GM21526 (cell line): ENCODE measurements around the gene BBC3.

Source experiments
- ATAC-seq: cut with Tn5 transposase; IDR thresholded peaks from one replicate; pipeline ENCODE4 v1.9.1; 2021; ENCODE audit warnings: moderate library complexity; ENCODE audit not compliant: unreplicated experiment, low FRiP score

Gene BBC3

DNA sequence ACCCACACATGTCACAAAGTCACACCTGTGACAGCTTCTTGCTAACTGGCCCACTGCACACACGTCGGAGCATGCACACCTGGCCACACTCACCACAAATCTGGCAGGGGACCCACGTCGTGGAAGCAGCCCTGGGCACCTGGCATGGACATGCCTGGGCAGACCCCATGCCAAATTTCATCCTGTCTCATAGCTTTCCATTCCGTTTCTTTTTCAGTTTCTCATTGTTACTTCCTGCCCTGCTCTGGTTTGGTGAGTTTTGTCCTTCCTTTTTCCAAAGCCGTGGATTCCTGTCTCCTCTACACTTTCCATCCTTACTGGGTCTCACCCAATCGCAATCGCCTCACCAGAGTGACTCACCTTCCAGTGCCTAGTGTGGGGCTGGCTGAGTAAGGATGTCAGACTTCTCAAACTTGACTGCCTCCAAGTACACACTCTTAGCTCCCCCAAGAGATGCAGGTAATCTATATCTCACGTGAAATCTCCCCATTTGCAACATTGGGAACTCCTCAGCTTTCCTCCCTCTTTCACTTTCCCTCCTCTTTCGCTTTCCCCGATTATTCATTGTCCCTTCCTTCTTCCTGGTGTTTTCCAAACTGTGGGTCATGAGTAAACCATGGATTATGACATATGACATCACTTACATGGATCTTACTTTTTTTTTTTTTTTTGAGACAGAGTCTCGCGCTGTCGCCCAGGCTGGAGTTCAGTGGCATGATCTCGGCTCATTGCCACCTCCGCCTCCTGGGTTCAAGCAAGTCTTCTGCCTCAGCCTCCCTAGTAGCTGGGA lies 1.6 kb upstream of the BBC3 start:
- no peak for ATAC-seq

DNA sequence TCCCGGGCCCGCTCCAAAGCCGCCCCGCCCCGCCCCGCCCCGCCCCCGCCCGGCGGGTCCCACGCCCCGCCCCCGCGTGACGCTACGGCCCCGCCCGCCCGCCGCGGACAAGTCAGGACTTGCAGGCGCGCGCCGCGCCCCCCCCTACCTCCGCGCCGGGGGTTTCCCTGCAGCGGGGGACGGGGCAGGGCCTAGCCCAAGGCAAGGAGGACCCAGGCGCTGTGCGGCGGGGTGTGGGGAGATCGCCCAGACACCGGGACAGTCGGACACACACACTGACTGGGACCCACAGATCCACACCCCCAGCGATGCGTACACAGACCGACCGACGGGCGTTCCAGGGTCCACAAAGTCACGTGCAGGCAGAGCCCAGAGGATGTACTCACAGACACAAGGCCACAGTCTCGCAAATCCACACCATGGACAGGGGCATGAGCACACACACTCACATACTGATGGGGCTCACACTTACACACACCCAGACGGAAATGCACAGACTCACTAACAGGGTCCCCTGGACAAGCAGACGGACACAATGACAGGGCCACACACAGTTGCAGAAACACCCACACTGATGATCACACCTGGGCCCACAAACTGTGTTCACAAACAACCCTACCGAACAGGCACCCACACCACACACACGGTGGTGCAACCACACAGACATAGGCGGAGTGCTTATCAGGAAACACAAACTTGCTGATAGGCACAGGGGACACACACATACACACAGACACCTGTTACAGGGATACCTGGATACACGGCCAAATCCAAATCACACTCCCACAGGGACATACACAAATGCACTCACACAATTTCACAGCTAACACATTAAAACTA lies 436 bp upstream of the BBC3 start:
- ATAC-seq, result no peak

DNA sequence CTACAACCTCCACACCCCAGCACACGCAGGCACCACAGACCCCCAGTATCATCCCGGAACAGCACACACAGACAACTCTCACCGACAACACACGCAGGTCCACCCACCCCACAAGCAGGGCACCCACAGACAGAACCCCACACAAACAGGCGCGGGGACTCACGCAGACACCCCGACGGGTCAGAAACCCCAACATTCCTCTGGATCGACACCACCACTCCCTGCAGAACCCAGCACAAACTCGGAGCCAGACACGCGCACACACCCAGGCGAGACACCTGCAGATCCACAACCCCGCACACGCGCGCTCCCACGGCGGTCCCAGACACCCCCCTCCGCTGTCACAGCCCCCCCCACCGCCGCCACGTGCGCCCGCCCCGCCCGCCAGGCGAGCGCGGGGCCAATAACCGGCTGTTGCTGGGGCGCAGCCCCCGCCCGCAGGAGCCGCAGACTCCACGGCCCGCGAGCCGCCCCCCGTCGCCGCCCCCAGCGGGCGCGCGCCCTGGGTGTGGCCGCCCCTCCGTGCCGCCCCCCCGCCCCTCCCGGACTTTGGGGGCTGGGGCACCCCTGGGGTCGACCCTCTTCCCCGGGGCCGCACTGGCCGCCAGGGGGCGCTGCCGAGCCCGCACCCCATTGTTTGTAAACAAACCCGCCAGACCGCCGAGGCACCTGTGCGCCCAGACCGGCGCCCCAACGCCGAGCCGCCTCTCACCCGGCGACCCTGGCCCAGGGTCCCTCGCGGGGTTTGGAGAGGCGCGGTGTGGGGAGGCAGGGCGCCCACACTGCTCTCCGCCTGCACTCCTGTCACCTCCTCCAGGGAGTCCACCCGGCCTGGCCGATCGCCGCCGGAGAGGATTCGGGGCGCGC lies 712 bp downstream of the BBC3 start:
- no peak for ATAC-seq

DNA sequence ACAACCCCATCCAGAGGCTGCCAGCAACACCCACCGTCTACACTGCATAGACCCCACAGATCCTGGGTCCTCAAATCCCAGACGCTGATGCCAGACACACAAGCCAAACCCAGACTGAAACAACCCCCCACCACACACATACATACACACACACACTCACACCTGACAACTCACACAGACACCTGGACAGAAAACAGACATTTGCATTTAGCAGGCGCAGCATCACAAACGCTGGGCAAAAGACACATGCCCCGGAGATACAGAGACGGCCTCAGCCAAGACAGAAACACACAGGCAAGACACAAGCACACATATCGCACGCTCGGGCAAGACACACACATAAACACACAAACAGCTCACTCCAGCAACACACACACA lies 1.3 kb downstream of the BBC3 start:
- no peak for ATAC-seq

DNA sequence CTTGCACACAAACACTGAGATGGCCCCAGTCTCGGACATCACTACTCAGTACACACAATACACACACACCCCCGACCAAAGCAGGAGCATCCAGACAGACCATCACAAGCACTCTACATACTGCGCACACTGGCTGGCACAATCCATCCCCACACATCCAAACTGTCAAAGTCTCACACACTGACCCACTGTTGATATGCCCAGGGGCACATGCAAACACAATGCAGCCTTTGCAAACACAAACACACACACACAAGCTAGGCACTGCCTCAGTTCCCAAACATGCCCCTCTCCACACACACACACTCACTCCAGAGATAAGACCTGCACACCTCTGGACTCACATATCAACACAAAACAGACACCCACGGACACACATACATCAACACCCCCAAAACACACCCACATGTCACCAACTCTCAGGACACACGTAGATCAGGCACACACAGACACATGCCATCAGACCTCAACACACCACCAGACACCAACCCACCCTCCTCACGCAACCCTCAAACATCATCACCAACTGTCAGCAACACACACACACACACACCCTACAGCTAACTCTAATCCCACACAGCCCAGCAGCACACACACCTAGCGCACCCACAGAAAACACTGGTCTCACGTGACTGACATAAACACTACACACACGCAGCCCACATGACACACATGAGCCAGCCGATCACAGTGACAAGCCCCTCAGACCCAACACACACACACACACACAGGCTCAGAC lies 1.9 kb downstream of the BBC3 start:
- ATAC-seq, result no peak

DNA sequence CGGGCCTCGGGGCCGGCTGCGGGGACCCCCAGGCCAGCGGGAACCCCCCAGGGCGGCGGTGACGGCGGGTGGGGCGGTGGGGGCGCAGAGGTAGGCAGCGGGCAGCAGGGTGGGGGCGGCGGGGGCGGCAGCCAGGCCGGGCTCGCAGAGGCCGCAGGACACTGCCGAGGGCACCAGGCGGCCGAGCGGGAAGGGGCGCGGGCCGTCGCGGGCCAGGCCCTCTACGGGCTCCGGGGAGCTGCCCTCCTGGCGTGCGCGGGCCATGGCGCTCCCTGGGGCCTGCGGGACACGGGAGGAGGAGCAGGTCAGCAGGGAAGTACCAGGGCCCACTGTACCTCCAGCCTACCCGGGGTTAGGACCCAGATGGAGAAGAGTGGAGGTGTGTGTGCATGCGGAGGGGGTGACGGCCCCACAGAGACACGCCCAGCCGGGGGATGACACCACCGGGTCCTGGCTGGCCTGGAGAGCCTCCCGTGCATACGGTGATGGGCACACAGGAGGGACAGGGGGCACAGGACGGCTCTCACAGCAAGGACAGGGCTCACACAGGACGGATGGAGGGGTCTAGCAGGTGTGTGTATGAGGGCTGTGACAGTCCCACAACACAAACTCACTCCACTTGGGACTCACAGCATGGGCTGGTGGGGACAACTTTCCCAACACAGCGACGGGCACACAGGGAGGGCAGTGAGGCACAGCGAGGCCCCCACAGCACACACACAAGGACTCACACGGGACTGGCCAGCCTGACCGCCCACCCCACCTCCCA lies 2.6 kb downstream of the BBC3 start:
- ATAC-seq, result no peak

DNA sequence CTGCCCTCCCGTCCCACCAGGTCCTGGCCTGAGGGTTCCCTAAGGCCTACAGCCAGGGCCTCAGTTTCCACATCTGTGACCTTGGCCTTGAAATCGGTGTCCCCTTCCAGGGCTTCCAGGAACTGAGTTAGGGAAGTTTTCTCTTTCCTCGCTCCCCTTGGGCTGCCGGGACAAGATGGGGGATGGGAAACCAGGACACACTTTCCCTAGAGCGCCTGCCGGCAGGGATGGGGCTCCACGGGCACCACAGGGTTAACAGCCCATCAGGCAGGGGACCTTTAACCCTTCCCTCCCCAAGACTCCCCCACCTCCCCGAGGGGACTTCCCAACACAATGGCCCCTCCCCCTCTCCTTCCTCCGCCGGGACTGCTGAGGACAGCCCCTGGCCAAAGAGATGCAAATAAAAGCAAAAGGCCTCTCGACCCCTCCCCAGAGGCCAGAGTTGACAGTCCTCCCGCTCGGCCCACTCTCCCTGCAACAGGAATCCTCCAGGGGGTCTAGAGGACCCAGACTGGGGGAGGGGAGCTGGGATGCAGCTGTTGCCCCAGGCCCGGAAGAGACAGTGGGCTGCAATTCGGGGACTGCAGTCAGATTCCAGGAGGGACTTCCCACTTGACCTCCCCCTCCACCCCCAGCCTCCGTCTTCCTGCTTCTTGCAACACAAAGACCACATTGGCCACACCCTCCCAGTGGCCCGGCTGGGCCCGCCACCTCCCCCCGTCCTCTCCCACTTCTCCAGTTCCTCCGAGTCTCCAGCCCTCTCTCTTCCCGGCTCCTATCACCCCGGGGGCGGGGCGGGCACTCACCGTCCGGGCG lies 3.4 kb downstream of the BBC3 start:
- no peak for ATAC-seq

DNA sequence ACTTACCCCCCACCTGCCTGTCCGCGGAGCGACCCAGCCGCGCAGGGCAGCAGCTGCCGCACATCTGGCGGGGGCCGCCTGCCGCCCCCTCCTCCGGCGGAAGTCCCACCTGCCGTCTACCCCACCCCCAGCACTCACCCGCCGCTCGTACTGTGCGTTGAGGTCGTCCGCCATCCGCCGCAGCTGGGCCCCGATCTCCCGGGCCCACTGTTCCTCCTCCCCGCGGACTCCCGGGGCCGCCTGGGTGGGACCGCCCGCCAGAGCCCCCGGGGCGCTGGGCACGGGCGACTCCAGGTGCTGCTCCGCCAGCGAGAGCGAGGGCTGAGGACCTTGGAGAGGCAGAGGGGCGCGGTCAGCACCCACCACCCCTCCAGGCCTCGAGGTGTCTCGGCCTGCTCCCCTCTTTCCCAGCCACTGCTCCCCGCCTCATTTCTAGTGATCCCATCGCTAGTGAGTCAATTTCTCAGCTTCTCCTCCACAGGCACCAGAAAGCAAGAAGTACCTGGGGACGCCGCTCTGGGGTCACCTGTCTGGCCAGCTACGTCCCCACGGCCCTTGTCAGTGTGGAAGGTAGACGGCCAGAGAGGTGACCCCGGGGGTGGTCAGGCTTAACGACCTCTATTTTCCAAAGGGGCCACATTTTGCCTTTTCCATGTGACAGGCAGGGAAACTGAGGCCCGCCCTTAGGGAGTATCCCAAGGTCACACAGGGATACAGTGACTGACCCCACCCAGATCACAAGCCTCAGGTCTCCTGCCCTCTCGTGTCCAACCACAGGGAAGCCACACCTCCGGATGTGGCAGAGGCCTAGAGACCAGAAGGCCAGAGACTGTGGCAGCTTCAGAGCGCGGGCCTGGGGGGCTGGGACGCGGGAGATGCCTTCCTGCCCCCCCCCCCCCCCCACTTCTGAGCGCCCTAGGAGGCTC lies 4.3 kb downstream of the BBC3 start:
- ATAC-seq, result peak; percentile 10

DNA sequence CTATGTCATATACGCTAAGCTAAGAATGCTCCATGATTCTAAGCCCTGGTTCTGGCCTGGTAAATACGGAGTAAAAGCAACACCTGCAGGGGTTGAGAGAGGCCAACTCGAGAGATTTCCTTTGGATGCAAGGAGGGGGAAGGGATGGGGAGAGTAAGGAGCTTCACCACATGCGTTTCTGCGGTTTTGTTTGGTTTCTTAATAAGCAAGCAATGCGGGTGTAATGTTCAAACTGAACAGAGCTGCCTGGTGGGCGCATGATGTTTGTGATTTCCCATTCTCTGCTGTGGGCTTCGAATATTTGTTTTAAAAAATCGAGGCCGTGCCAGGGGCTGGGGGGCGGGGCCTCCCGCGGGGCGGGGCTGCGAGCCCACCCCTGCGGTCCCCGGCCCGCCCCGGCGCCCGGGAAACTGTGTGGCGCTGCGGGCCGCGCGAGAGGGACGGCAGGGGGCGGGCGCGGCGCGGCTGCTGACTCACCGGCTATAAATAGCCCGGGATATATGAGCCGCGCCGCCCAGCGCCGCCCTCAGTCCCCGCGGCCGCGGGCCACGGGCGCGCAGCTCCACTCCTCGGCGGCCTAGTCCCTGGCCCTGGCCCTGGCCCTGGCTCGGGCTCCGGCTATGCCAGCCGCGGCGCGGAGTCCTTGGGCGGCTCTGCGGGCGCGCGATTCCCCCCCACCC lies 5.1 kb downstream of the BBC3 start:
- ATAC-seq, result peak; percentile 35

DNA sequence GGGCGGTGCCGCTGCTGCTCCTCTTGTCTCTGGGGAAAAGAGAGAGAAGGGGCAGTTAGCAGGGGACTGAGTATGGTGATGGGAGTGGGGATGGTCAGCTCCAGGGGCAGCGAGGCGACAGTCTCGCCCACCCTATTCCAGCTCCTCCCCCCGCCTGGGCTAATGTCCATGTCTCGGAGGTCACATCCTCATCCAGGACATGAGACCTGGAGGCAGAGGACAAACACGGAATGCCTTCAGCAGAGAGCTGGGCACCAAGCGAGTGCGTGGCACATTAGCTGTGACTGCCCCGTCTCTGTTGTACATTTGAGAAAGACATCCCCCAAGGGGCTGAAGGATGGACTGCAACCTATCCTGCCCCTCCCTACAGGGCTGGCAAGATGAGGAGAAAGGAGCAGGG lies 9.1 kb downstream of the BBC3 start:
- ATAC-seq, result no peak

DNA sequence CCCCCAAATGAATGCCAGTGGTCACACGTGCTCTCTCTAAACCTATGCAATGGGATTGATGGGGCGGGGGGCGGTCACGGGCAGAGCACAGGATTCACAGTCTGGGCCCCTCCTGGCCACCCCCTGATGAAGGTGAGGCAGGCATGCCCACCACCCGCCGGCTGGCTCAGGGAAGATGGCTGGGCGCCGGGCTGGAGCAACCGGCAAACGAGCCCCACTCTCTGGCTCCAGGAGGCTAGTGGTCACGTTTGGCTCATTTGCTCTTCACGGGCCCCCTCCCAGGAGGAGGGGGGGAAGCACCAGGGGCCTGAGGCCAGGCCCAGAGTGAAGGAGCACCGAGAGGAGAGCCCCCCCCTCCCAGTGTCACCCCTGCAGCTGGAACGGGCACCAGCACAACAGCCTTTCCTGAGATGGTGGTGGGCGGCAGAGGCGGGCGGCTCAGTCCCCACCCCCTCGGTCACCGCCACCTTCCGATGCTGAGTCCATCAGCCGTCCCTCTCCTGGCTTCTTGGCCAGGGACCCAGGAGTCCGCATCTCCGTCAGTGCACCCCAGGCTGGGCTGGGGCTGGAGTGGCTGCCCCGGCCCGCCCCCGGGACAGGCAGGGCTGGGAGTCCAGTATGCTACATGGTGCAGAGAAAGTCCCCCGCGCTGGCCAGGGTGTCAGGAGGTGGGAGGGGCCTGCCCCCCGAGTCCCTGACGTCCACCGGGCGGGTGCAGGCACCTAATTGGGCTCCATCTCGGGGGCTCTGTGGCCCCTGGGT lies 9.7 kb downstream of the BBC3 start:
- ATAC-seq, result no peak

DNA sequence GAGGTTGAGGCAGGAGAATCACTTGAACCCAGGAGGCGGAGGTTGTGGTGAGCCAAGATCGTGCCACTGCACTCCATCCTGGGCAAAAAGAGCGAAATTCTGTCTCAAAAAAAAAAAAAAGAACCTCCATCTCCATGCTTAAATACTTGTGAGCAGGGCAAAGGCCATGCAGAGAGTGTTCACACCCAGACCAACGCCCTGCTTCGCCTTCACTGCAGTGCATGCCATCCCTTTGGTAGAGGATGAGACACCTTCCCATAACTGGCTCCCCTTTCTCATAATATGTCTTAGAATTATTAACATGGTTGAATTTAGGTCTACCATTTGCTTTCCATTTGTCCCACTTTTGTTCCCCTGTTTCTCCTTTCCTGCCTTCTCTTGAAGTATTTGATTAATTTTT lies 15.4 kb downstream of the BBC3 start:
- no peak for ATAC-seq

DNA sequence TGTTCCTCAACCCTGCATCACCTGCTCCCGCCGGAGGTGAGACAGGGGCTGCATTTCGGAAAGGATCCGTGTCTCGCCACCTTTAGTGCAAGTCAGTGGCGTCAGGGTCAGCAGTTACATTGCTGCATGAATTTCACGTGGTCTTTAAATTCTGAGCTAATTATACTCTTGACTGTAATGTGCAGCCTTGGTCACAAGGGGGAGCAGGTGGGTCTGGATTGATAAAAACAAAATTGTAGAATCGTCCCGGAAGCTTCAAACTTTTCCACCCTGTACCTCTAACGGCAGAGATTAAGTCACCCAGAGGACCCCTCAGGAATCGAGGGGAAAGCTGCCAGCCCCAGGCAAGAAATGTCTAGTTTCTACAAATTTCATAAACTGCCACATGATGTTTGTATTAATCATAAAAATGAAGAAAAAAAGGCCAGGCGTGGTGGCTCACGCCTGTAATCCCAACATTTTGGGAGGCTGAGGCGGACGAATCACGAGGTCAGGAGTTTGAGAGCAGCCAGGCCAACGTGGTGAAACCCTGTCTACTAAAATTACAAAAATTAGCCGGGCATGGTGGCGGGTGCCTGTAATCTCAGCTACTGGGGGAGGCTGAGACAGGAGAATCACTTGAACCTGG lies 20.2 kb downstream of the BBC3 start:
- no peak for ATAC-seq

DNA sequence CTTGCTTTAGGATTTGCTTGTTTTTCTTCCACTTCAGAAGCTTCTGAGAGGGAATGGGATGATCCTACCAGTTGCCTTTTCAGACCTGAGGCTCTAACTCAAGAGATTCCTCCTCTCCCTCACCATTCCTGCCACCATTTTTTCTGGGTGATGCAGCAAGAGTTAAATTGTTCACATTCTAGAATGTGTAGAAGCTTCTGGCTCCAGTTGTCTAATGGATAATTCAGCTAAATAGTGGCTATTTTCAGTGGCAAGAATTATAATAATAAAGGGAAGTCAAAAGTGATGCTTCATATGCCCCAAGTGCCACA lies 20.9 kb downstream of the BBC3 start:
- ATAC-seq, result no peak

DNA sequence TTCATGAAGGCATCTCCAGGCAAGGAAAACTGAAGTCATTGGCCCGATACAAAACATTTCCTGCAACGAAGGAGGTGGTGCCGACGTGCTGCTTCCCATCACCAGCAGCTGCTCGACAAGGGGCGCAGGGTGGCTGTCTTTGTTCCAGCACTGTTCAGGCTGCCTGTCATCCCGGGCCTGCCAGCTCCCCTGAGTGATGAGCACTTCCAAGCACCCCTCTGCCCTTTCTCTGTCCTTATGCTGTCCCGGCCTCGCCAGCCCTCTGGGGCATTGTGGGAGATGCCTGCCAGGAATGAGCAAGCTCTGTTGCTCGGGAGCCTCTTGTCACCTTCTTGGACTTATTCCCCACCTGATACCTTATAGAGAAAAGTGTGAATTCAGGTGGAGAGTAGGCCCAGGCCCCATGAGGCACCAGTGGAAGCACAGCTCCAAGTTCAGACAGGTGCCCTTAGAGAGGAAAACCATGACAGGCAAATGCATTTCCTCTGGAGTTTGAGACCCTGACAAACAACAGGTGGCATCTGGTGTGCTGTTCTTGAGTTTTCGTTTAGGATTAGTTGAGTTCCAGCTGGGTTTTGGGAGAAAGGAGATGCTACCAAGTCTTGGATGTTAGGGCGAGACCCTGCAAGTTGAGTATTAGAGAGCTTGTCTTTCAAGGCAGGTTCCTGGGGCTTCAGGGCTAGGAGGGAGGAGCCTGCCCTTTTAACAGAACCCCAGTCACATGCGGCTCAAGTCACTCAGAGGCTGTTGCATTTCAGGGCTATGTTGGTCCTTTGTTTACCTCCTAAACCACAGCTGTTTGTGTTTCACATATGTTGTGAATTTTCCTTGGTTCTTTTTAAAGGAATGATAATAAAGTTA lies 21.4 kb downstream of the BBC3 start:
- no peak for ATAC-seq
